Hepatocyte (in vitro differentiated cells): ENCODE measurements around the gene PDE1C. TPM values are rescaled to one million over a fixed set of nuclear protein-coding genes. Genes with fewer than 3 reads are reported as not detected.

Experiments used
- DNase-seq: peaks from one replicate; pipeline ENCODE4 v3.0.0-alpha.2; 2016; ENCODE audit warnings: low spot score
- H2AFZ ChIP-seq: fragments of 200-600 bp; sonication (generic); 2 replicates; pipeline ENCODE4 v1.6.0; 2016; ENCODE audit warnings: antibody characterized with exemption, mild to moderate bottlenecking
- H3K27ac ChIP-seq: fragments of 200-600 bp; sonication (generic); 2 replicates; pipeline ENCODE4 v1.5.1; 2016; ENCODE audit warnings: mild to moderate bottlenecking
- H3K27me3 ChIP-seq: fragments of 200-600 bp; sonication (generic); 2 replicates; pipeline ENCODE4 v1.6.1; 2016
- H3K36me3 ChIP-seq: fragments of 200-600 bp; sonication (generic); replicated peaks from 2 replicates; pipeline ENCODE4 v1.5.1; 2016; ENCODE audit warnings: low read depth; ENCODE audit not compliant: insufficient read depth
- H3K4me1 ChIP-seq: fragments of 200-600 bp; sonication (generic); 2 replicates; pipeline ENCODE4 v1.5.1; 2016; ENCODE audit warnings: mild to moderate bottlenecking, moderate library complexity; ENCODE audit not compliant: insufficient read depth
- H3K4me2 ChIP-seq: fragments of 200-600 bp; sonication (generic); 2 replicates; pipeline ENCODE4 v1.6.0; 2016
- H3K4me3 ChIP-seq: fragments of 200-600 bp; sonication (generic); 2 replicates; pipeline ENCODE4 v1.5.1; 2016; ENCODE audit warnings: mild to moderate bottlenecking
- H3K79me2 ChIP-seq: fragments of 200-600 bp; sonication (generic); 2 replicates; pipeline ENCODE4 v1.6.0; 2017; ENCODE audit warnings: mild to moderate bottlenecking
- H3K9me2 ChIP-seq: fragments of 200-600 bp; sonication (generic); replicated peaks from 2 replicates; pipeline ENCODE4 v1.6.0; 2017; ENCODE audit warnings: mild to moderate bottlenecking; ENCODE audit not compliant: insufficient read depth
- H3K9me3 ChIP-seq: fragments of 200-600 bp; sonication (generic); 2 replicates; pipeline ENCODE4 v1.5.1; 2016; ENCODE audit warnings: low read depth, mild to moderate bottlenecking
- H4K20me1 ChIP-seq: fragments of 200-600 bp; sonication (generic); 2 replicates; pipeline ENCODE4 v1.6.0; 2016; ENCODE audit warnings: mild to moderate bottlenecking; ENCODE audit not compliant: insufficient read depth, poor library complexity, severe bottlenecking
- CTCF ChIP-seq: fragments of 200-600 bp; sonication (generic); IDR thresholded peaks from 2 replicates; pipeline ENCODE4 v1.5.1; 2016; ENCODE audit warnings: antibody characterized with exemption, mild to moderate bottlenecking; ENCODE audit not compliant: poor library complexity
- EZH2 ChIP-seq: fragments of 200-600 bp; sonication (generic); IDR thresholded peaks from 2 replicates; pipeline ENCODE4 v1.6.1; 2016; ENCODE audit warnings: antibody characterized with exemption, mild to moderate bottlenecking, borderline replicate concordance
- EZH2phosphoT487 ChIP-seq: fragments of 200-600 bp; sonication (generic); IDR thresholded peaks from one replicate; pipeline ENCODE4 v1.6.1; 2018; ENCODE audit warnings: antibody characterized with exemption, mild to moderate bottlenecking, low read depth, moderate library complexity; ENCODE audit not compliant: unreplicated experiment, severe bottlenecking
- WGBS: methylation state at CpG from one replicate; pipeline ENCODE4 v1.1.6; 2016; ENCODE audit warnings: low lambda C conversion rate; ENCODE audit errors: missing lambda C conversion rate; 5-methylcytosine and 5-hydroxymethylcytosine counted together
- polyA plus RNA-seq: library from polyadenylated mRNA; unstranded; fragments of >200 nt; fragmentation: Nextera tagmentation; extraction: Ambion mirVana; gene quantifications from 2 replicates; pipeline ENCODE4 v1.2.1, GENCODE V29; 2016
- total RNA-seq: library from RNA; depleted of rRNA; stranded (reverse); fragments of >200 nt; gene quantifications from 2 replicates; pipeline ENCODE4 v1.2.3, GENCODE V29; 2014

PDE1C gene
- total and polyA plus RNA-seq, 2 experiments from 2014 or later = 1.8 to 5.0 TPM

- no peak for TF ChIP-seq EZH2
- TF ChIP-seq EZH2phosphoT487 = no peak
- no peak for TF ChIP-seq CTCF
- H3K4me2 ChIP-seq = no peak overlapping the region
- no peaks in the 10 kb centered on the region for H4K20me1 ChIP-seq
- no peaks in the 10 kb centered on the region for H3K9me2 ChIP-seq
- H3K4me3 ChIP-seq = no peak overlapping the region
- WGBS = 74% methylated on average over 1 of the region's 1 CpG
- no peaks in the 10 kb centered on the region for H3K9me3 ChIP-seq
- H2AFZ ChIP-seq = no peak overlapping the region
- H3K27me3 ChIP-seq = no peaks in the 10 kb centered on the region
- H3K27ac ChIP-seq = no peak overlapping the region
- H3K79me2 ChIP-seq = no peaks in the 10 kb centered on the region
- H3K4me1 ChIP-seq = no peaks in the 10 kb centered on the region
- DNase-seq = no peak
- no peaks in the 10 kb centered on the region for H3K36me3 ChIP-seq
Measured at GRCh38 chr7:31933481-31933880, 136.7 kb downstream of the PDE1C start.

GRCh38 chr7:31926991-31927584 lies 143.1 kb downstream of the PDE1C start:
- no peaks in the 10 kb centered on the region for H3K79me2 ChIP-seq
- no peaks in the 10 kb centered on the region for H3K27me3 ChIP-seq
- no peak for DNase-seq
- H3K27ac ChIP-seq = no peak overlapping the region
- peaks cover 4% of the 10 kb centered on the region for H3K4me1 ChIP-seq
- 76% methylated on average over 5 of the region's 5 CpGs for WGBS
- no peaks in the 10 kb centered on the region for H3K9me3 ChIP-seq
- TF ChIP-seq EZH2phosphoT487 = no peak
- TF ChIP-seq CTCF = no peak
- no peak for TF ChIP-seq EZH2
- no peak overlapping the region for H3K4me3 ChIP-seq
- H3K36me3 ChIP-seq = no peaks in the 10 kb centered on the region
- no peak overlapping the region for H2AFZ ChIP-seq
- H4K20me1 ChIP-seq = no peaks in the 10 kb centered on the region
- H3K9me2 ChIP-seq = no peaks in the 10 kb centered on the region
- H3K4me2 ChIP-seq = no peak overlapping the region

GRCh38 chr7:31925753-31926454 lies 144.3 kb downstream of the PDE1C start:
- Histone ChIP-seq H2AFZ (no peak overlapping the region), H3K27ac (no peak overlapping the region), H3K4me1 (peaks cover 4% of the 10 kb centered on the region), H3K79me2 (no peaks in the 10 kb centered on the region), H3K4me3 (no peak overlapping the region), H3K36me3 (no peaks in the 10 kb centered on the region), H3K4me2 (no peak overlapping the region), H3K27me3 (no peaks in the 10 kb centered on the region), H3K9me2 (no peaks in the 10 kb centered on the region), H3K9me3 (no peaks in the 10 kb centered on the region), H4K20me1 (no peaks in the 10 kb centered on the region)
- DNase-seq = no peak
- 89% methylated on average over 6 of the region's 6 CpGs for WGBS
- TF ChIP-seq EZH2 (no peak), CTCF (no peak), EZH2phosphoT487 (no peak)
